Keratinocyte (primary cell): ENCODE measurements around the gene USP34. TPM values are rescaled to one million over a fixed set of nuclear protein-coding genes. Genes with fewer than 3 reads are reported as not detected.

Experiments used
- DNase-seq: peaks from one replicate; pipeline ENCODE4 v3.0.0-alpha.2; 2011; ENCODE audit warnings: low read depth, missing footprints, low spot score
- FAIRE-seq: peaks from 2 replicates; lab custom pipeline; 2011; peaks lifted over from hg19 to GRCh38; lab: Jason Lieb, UNC
- H2AFZ ChIP-seq: 2 replicates; pipeline ENCODE4 v1.6.0; 2012; ENCODE audit warnings: low read length, control low read depth, inconsistent platforms; ENCODE audit not compliant: control insufficient read depth
- H3K27ac ChIP-seq: 2 replicates; pipeline ENCODE4 v1.5.1; 2011; ENCODE audit warnings: low read length; ENCODE audit not compliant: control insufficient read depth, insufficient read depth
- H3K27me3 ChIP-seq: 3 replicates; pipeline ENCODE4 v1.6.0; 2011; ENCODE audit warnings: low read length; ENCODE audit not compliant: control insufficient read depth, insufficient read depth; ENCODE audit errors: extremely low read depth
- H3K36me3 ChIP-seq, 2 experiments: 2 replicates in 1 of 2; 3 replicates in 1 of 2; pipeline ENCODE4 v1.5.1; 2011; ENCODE audit warnings: low read length in 2 of 2, mild to moderate bottlenecking in 1 of 2; ENCODE audit not compliant: control insufficient read depth in 2 of 2, insufficient read depth in 2 of 2; ENCODE audit errors: extremely low read depth in 1 of 2
- H3K4me1 ChIP-seq: 3 replicates; pipeline ENCODE4 v1.5.1; 2011; ENCODE audit warnings: low read length; ENCODE audit not compliant: control insufficient read depth, insufficient read depth; ENCODE audit errors: extremely low read depth
- H3K4me2 ChIP-seq: 3 replicates; pipeline ENCODE4 v1.6.0; 2011; ENCODE audit warnings: low read depth, low read length; ENCODE audit not compliant: control insufficient read depth, insufficient read depth; ENCODE audit errors: extremely low read depth
- H3K4me3 ChIP-seq, 3 experiments: fragments of 200-600 bp in 1 of 3; sonication (generic) in 1 of 3; 2 replicates in 2 of 3; 3 replicates in 1 of 3; pipeline ENCODE4 v1.5.1; 2011 to 2016; ENCODE audit warnings: low read length in 3 of 3, mild to moderate bottlenecking in 3 of 3, control low read depth in 2 of 3, inconsistent platforms in 1 of 3, low read depth in 1 of 3, mixed read lengths in 1 of 3, mixed run types in 1 of 3, moderate library complexity in 1 of 3; ENCODE audit not compliant: control insufficient read depth in 2 of 3, insufficient read depth in 2 of 3; ENCODE audit errors: extremely low read depth in 1 of 3
- H3K79me2 ChIP-seq: 2 replicates; pipeline ENCODE4 v1.6.0; 2012; ENCODE audit warnings: low read length; ENCODE audit not compliant: control insufficient read depth, insufficient read depth
- H3K9ac ChIP-seq: 3 replicates; pipeline ENCODE4 v1.6.0; 2011; ENCODE audit warnings: low read length; ENCODE audit not compliant: control insufficient read depth, insufficient read depth; ENCODE audit errors: extremely low read depth
- H3K9me1 ChIP-seq: 3 replicates; pipeline ENCODE4 v1.6.0; 2011; ENCODE audit warnings: low read length; ENCODE audit not compliant: control insufficient read depth, insufficient read depth; ENCODE audit errors: extremely low read depth
- H3K9me3 ChIP-seq: 2 replicates; pipeline ENCODE4 v1.5.1; 2012; ENCODE audit warnings: low read depth, low read length; ENCODE audit not compliant: control insufficient read depth
- H4K20me1 ChIP-seq: 3 replicates; pipeline ENCODE4 v1.6.0; 2011; ENCODE audit warnings: low read length; ENCODE audit not compliant: control insufficient read depth, insufficient read depth; ENCODE audit errors: extremely low read depth
- CTCF ChIP-seq, 3 experiments: IDR thresholded peaks in 1 of 3; conservative IDR thresholded peaks in 1 of 3; optimal IDR thresholded peaks in 1 of 3; 2 replicates in 2 of 3; 3 replicates in 1 of 3; pipeline versions ENCODE3 to v1.5.1; 2011; ENCODE audit warnings: low read length in 3 of 3, mild to moderate bottlenecking in 3 of 3, moderate library complexity in 2 of 3, control low read depth in 1 of 3, inconsistent platforms in 1 of 3; ENCODE audit not compliant: insufficient read depth in 2 of 3; ENCODE audit errors: extremely low read depth in 1 of 3
- EZH2 ChIP-seq: IDR thresholded peaks from one replicate; pipeline ENCODE4 v1.6.1; 2012; ENCODE audit warnings: inconsistent platforms, mild to moderate bottlenecking, low read length, moderate library complexity
- dilution Hi-C: fragments of 300-500 bp; cut with MboI; formaldehyde crosslinking; loops from one replicate; pipeline ENCODE4 v1.7.0; 2020; ENCODE audit warnings: low sequenced_read_pairs; ENCODE audit not compliant: extremely low pct_ligation_motif_present
- polyA plus RNA-seq, 5 experiments: library from polyadenylated mRNA; depleted of rRNA in 3 of 5; stranded (reverse) in 3 of 5; stranded (forward) in 1 of 5; unstranded in 1 of 5; fragments of >200 nt; gene quantifications; 1 replicate in 1 of 5; 2 replicates in 3 of 5; 3 replicates in 1 of 5; pipeline versions ENCODE4 v1.2.1 to v1.2.3, GENCODE V29; 2011 to 2012; ENCODE audit warnings: missing spikeins in 2 of 5, low read depth in 1 of 5, low replicate concordance in 1 of 5

The USP34 gene
- polyA plus RNA-seq, 1 donor (not counting 4 experiments of a cell fraction or from before 2014, with no cell fraction given): 54.7 TPM

- DNase-seq (no peak), FAIRE-seq (no peak)
- TF ChIP-seq CTCF (optimal IDR thresholded peaks at IDR 0.05 in 1 of 3, IDR thresholded peaks at IDR 0.05 in 1 of 3, conservative IDR thresholded peaks at IDR 0.05 in 1 of 3; ENCODE audit: extremely low read depth in 1 of 3, insufficient read depth in 2 of 3, low read length in 3 of 3) (no peak), EZH2 (no peak)
- Histone ChIP-seq H3K9me3 (no peaks in the 10 kb centered on the region), H3K79me2 (peaks cover 8% of the 10 kb centered on the region), H3K27ac (no peak overlapping the region), H3K9ac (no peak overlapping the region), H3K4me3 (no peak overlapping the region), H3K4me2 (no peak overlapping the region), H3K36me3 (peaks cover 18 to 47% of the 10 kb centered on the region in 2 experiments), H3K27me3 (no peaks in the 10 kb centered on the region), H2AFZ (no peak overlapping the region), H4K20me1 (no peaks in the 10 kb centered on the region), H3K9me1 (no peaks in the 10 kb centered on the region), H3K4me1 (peaks cover 34% of the 10 kb centered on the region)
- dilution Hi-C loops: no loop called here
Observed at GRCh38 chr2:61181382-61182058, 289.4 kb downstream of the USP34 start.

GRCh38 chr2:61180686-61181085 is 290.2 kb downstream of the USP34 start:
- peak overlapping the region; percentile 63 for H3K27ac ChIP-seq
- H3K9me1 ChIP-seq: no peaks in the 10 kb centered on the region
- no peaks in the 10 kb centered on the region for H4K20me1 ChIP-seq
- H2AFZ ChIP-seq: peak overlapping the region; percentile 69
- no peak for TF ChIP-seq CTCF (optimal IDR thresholded peaks at IDR 0.05 in 1 of 3, IDR thresholded peaks at IDR 0.05 in 1 of 3, conservative IDR thresholded peaks at IDR 0.05 in 1 of 3; ENCODE audit: extremely low read depth in 1 of 3, insufficient read depth in 2 of 3, low read length in 3 of 3)
- TF ChIP-seq EZH2: no peak
- DNase-seq (no peak), FAIRE-seq (no peak)
- dilution Hi-C loops: no loop called here
- H3K4me1 ChIP-seq: peaks cover 37% of the 10 kb centered on the region
- H3K79me2 ChIP-seq: peaks cover 8% of the 10 kb centered on the region
- no peak overlapping the region for H3K9ac ChIP-seq
- no peak overlapping the region for H3K4me3 ChIP-seq
- H3K4me2 ChIP-seq: peak overlapping the region; percentile 88
- peaks cover 17 to 44% of the 10 kb centered on the region in 2 experiments for H3K36me3 ChIP-seq
- H3K9me3 ChIP-seq: no peaks in the 10 kb centered on the region
- no peaks in the 10 kb centered on the region for H3K27me3 ChIP-seq
